Subcutaneous abdominal adipose tissue (tissue), 5 donors: ENCODE data around the gene POU2F2.

ENCODE experiments used
- H3K27ac ChIP-seq: one replicate; pipeline ENCODE4 v1.7.0; 2013; ENCODE audit warnings: low read depth, mild to moderate bottlenecking, inconsistent platforms, low read length, moderate library complexity
- H3K27me3 ChIP-seq, 5 donors: one replicate each; pipeline ENCODE4 v1.7.0; 2013; ENCODE audit warnings: low read length in 5 of 5, inconsistent platforms in 1 of 5; ENCODE audit not compliant: control insufficient read depth in 5 of 5, insufficient read depth in 4 of 5
- H3K36me3 ChIP-seq, 5 donors: one replicate each; pipeline ENCODE4 v1.7.0; 2013; ENCODE audit warnings: low read length in 5 of 5; ENCODE audit not compliant: control insufficient read depth in 5 of 5, insufficient read depth in 5 of 5
- H3K4me1 ChIP-seq, 5 donors: one replicate each; pipeline ENCODE4 v1.7.0; 2013; ENCODE audit warnings: low read length in 5 of 5, mild to moderate bottlenecking in 3 of 5, moderate library complexity in 1 of 5; ENCODE audit not compliant: control insufficient read depth in 5 of 5, insufficient read depth in 5 of 5
- H3K4me3 ChIP-seq, 5 donors: one replicate each; pipeline ENCODE4 v1.7.0; 2013; ENCODE audit warnings: low read length in 5 of 5, low read depth in 1 of 5
- H3K9ac ChIP-seq, 5 donors: one replicate each; pipeline ENCODE4 v1.7.0; 2013; ENCODE audit warnings: low read length in 5 of 5, mild to moderate bottlenecking in 4 of 5, moderate library complexity in 3 of 5
- H3K9me3 ChIP-seq, 5 donors: one replicate each; pipeline ENCODE4 v1.7.0; 2013; ENCODE audit warnings: low read length in 5 of 5; ENCODE audit not compliant: control insufficient read depth in 5 of 5
- donor health status: healthy.
- donor health status: healthy.
- donor health status: healthy.
- donor health status: healthy.
- donor health status: healthy.

Gene POU2F2

GRCh38 chr19:42068756-42069571 lies 63.3 kb downstream of the POU2F2 start:
- Histone ChIP-seq H3K27ac (no peak overlapping the region), H3K9ac (no peak overlapping the region), H3K9me3 (no peaks in the 10 kb centered on the region), H3K27me3 (peaks cover 25 to 49% (median 48%) of the 10 kb centered on the region in 5 donors), H3K4me1 (peaks cover 0 to 6% (median 0%) of the 10 kb centered on the region in 5 donors), H3K36me3 (no peaks in the 10 kb centered on the region), H3K4me3 (no peak overlapping the region)

- Histone ChIP-seq H3K27ac (no peak overlapping the region), H3K4me3 (no peak overlapping the region), H3K4me1 (peaks cover 0 to 6% (median 0%) of the 10 kb centered on the region in 5 donors), H3K9ac (no peak overlapping the region), H3K27me3 (peaks cover 25 to 49% (median 48%) of the 10 kb centered on the region in 5 donors), H3K36me3 (no peaks in the 10 kb centered on the region), H3K9me3 (no peaks in the 10 kb centered on the region)
Measured at GRCh38 chr19:42068361-42068755, 63.9 kb downstream of the POU2F2 start.

GRCh38 chr19:42067315-42067888 lies 64.8 kb downstream of the POU2F2 start:
- no peak overlapping the region for H3K4me3 ChIP-seq
- H3K9me3 ChIP-seq: no peaks in the 10 kb centered on the region
- no peaks in the 10 kb centered on the region for H3K36me3 ChIP-seq
- H3K9ac ChIP-seq: no peak overlapping the region
- no peak overlapping the region for H3K27ac ChIP-seq
- peaks cover 0 to 6% (median 0%) of the 10 kb centered on the region in 5 donors for H3K4me1 ChIP-seq
- H3K27me3 ChIP-seq: peaks cover 25 to 49% (median 48%) of the 10 kb centered on the region in 5 donors

GRCh38 chr19:42066075-42066754 lies 66.0 kb downstream of the POU2F2 start:
- Histone ChIP-seq H3K9ac (no peak overlapping the region), H3K4me1 (peaks cover 0 to 6% (median 0%) of the 10 kb centered on the region in 5 donors), H3K36me3 (no peaks in the 10 kb centered on the region), H3K4me3 (no peak overlapping the region), H3K9me3 (no peaks in the 10 kb centered on the region), H3K27me3 (peaks cover 25 to 49% (median 48%) of the 10 kb centered on the region in 5 donors), H3K27ac (no peak overlapping the region)

- no peak overlapping the region for H3K27ac ChIP-seq
- peaks cover 0 to 6% (median 0%) of the 10 kb centered on the region in 5 donors for H3K4me1 ChIP-seq
- no peaks in the 10 kb centered on the region for H3K36me3 ChIP-seq
- no peak overlapping the region for H3K9ac ChIP-seq
- no peaks in the 10 kb centered on the region for H3K9me3 ChIP-seq
- peaks cover 25 to 48% (median 45%) of the 10 kb centered on the region in 5 donors for H3K27me3 ChIP-seq
- no peak overlapping the region for H3K4me3 ChIP-seq
Measured at GRCh38 chr19:42065511-42065910, 66.7 kb downstream of the POU2F2 start.

- Histone ChIP-seq H3K9me3 (no peaks in the 10 kb centered on the region), H3K27ac (no peak overlapping the region), H3K4me3 (no peak overlapping the region), H3K9ac (no peak overlapping the region), H3K36me3 (no peaks in the 10 kb centered on the region), H3K4me1 (peaks cover 0 to 6% (median 0%) of the 10 kb centered on the region in 5 donors), H3K27me3 (peaks cover 25 to 48% (median 41%) of the 10 kb centered on the region in 5 donors)
Measured at GRCh38 chr19:42065051-42065450, 67.2 kb downstream of the POU2F2 start.

- peaks cover 25 to 48% (median 36%) of the 10 kb centered on the region in 5 donors for H3K27me3 ChIP-seq
- H3K27ac ChIP-seq: no peak overlapping the region
- no peaks in the 10 kb centered on the region for H3K9me3 ChIP-seq
- no peaks in the 10 kb centered on the region for H3K36me3 ChIP-seq
- H3K9ac ChIP-seq: no peak overlapping the region
- H3K4me1 ChIP-seq: peaks cover 0 to 6% (median 0%) of the 10 kb centered on the region in 5 donors
- H3K4me3 ChIP-seq: no peak overlapping the region
Measured at GRCh38 chr19:42064432-42064831, 67.8 kb downstream of the POU2F2 start.

GRCh38 chr19:42062381-42062780 lies 69.9 kb downstream of the POU2F2 start:
- Histone ChIP-seq H3K36me3 (no peaks in the 10 kb centered on the region), H3K9ac (no peak overlapping the region), H3K9me3 (no peaks in the 10 kb centered on the region), H3K27ac (no peak overlapping the region), H3K4me3 (no peak overlapping the region), H3K4me1 (no peaks in the 10 kb centered on the region), H3K27me3 (peaks cover 10 to 31% (median 17%) of the 10 kb centered on the region in 5 donors)

GRCh38 chr19:42060117-42060516 lies 72.1 kb downstream of the POU2F2 start:
- Histone ChIP-seq H3K9ac (no peak overlapping the region), H3K4me1 (no peaks in the 10 kb centered on the region), H3K9me3 (no peaks in the 10 kb centered on the region), H3K27me3 (peaks cover 0 to 9% (median 4%) of the 10 kb centered on the region in 5 donors), H3K27ac (no peak overlapping the region), H3K4me3 (no peak overlapping the region), H3K36me3 (no peaks in the 10 kb centered on the region)

GRCh38 chr19:42059196-42059595 lies 73.0 kb downstream of the POU2F2 start:
- Histone ChIP-seq H3K36me3 (no peaks in the 10 kb centered on the region), H3K9ac (no peak overlapping the region), H3K27ac (no peak overlapping the region), H3K27me3 (peaks cover 0 to 6% (median 0%) of the 10 kb centered on the region in 5 donors), H3K9me3 (no peaks in the 10 kb centered on the region), H3K4me3 (no peak overlapping the region), H3K4me1 (no peaks in the 10 kb centered on the region)
